ENCODE data around the gene E2F6.

The E2F6 gene

GRCh38 chr2:11456251-11456650, 9.7 kb downstream of the E2F6 start:
- DNase-seq, result no peak

GRCh38 chr2:11454824-11455223, 11.1 kb downstream of the E2F6 start:
- DNase-seq, result no peak

GRCh38 chr2:11450791-11451190, 15.2 kb downstream of the E2F6 start:
- DNase-seq, result no peak

DNA sequence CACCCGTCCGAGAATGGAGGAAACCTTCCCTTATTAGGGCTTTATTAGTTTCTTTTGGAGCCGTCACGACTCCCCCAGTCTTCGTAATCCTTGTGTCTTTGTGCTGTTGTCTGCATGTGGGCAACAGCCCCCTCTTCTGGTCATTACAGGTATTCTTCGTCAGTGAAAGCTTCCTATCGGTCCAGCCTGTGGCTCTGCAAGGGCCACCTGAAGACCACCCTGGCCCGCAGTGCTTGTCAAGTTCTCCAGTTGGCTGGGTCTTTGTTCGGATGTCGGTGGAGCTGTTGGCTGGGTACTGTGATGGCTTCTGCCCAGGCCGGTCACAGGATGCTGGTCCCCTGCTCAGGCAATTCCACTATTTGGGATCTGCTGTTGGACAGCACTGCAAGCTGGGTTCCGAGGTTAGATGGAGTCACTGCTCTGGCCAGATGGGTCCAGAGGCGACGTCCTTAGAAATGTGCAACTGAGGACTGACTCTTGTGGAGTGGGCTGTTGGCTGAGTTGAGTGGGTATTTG, 19.2 kb downstream of the E2F6 start:
- DNase-seq, result no peak

DNA sequence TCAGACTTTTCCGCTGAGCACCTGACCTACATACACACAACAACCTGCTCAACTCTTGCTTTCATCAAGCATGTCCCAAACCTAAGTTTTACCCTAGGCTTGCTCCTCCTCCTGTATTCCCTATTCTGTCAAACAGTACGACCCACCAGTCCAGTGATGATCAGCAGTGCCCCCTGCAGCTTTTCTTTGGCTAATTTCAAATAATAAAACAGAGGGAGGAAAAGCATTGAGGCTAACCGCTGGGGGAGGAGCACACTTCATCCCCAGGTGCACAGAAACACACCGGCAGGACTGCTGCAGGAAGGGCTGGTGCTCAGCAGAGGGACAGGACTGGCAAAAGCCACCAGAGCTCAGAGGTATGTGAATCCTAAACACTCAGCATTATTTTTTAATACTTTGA, 21.2 kb downstream of the E2F6 start:
- DNase-seq, result no peak

GRCh38 chr2:11438555-11439080, 27.3 kb downstream of the E2F6 start:
- no peak for DNase-seq

GRCh38 chr2:11437602-11438001, 28.4 kb downstream of the E2F6 start:
- DNase-seq, result no peak

- no peak for DNase-seq
Observed at GRCh38 chr2:11435036-11435435, 30.9 kb downstream of the E2F6 start.

DNA sequence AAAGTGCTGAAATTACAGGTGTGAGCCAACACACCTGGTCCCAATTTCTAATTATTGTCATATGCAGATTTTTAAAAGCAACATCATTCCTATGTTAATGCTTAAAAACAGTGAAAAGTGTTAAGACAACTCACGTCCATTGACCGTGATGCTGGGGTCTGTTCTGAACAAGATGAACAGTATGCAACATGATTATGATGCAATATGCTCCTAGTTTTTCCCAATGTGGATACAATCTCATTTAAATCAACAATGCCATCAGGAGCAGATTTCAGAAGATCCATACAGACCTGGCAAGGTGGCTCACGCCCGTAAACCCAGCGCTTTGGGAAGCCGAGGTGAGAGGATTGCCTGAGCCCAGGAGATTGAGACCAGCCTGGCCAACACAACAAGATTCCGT, 31.5 kb downstream of the E2F6 start:
- DNase-seq, result no peak

DNA sequence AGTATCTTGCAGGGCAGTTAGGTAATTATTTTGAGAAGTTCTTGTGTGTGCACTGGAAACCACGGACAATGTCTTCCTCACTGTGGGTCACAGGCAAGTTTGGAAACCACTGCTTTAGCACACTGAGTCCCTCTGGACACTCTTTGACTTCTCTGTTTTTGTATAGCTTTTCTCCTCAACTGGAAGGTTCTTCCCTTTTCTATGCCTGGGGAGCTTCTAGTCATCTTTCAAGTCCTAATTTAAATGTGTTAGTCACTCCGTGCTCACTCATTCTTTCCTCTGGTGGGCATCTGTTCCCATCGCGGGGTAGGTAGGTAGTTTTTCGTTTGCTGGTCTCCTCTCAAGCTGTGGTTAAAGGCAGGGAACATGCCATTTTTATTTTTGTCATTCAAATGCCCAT, 32.1 kb downstream of the E2F6 start:
- no peak for DNase-seq

DNA sequence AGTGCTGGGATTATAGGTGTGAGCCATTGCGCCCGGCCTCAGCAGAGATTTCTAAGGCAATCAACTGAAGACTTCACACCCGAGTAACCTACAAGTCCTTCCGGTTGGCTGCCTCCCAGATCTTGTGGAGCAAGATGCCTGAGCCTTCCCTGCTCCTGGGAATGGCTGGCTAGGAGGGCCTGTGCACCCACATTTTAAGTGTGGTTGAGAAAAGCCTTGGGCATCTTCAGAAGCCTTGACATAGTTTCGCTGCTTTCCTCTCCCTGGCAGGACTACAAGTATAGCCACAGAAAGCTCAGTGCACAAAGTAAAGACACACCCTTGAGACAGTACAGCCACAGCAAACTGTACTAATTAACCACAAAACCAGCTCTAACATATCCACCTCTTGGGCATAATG, 35.2 kb downstream of the E2F6 start:
- DNase-seq, result no peak

GRCh38 chr2:11427224-11427623, 38.7 kb downstream of the E2F6 start:
- no peak for DNase-seq

GRCh38 chr2:11422901-11423435, 43.0 kb downstream of the E2F6 start:
- DNase-seq, result no peak

- no peak for DNase-seq
Observed at GRCh38 chr2:11422491-11422865, 43.5 kb downstream of the E2F6 start.

DNA sequence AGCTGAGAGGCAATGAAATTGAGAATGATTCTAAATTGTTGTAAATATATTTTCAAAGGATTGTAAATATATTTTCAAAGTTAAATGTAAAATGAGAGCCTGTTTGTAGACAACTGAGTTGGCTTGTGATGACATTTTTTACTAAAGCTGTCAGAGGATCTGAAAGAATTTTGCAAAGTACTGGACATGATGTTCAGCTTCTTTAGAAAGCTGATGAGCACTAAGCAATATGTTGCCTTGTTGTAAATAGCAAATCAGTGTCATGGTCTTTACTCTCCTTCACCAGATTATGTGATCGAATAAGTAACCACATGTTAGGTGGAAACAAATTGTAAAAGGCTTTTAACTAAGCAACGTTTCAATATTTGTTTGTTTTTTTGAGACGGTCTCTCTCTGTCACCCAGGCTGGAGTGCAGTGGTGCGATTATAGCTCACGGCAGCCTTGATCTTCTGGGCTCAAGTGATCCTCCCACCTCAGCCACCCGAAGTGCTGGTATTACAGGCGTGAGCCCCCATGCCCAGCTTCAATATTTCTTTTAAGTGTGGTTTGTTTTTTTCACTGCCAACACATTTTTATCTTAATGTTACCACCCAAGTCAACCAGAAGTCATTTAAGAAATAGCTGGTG, 44.0 kb downstream of the E2F6 start:
- no peak for DNase-seq

DNA sequence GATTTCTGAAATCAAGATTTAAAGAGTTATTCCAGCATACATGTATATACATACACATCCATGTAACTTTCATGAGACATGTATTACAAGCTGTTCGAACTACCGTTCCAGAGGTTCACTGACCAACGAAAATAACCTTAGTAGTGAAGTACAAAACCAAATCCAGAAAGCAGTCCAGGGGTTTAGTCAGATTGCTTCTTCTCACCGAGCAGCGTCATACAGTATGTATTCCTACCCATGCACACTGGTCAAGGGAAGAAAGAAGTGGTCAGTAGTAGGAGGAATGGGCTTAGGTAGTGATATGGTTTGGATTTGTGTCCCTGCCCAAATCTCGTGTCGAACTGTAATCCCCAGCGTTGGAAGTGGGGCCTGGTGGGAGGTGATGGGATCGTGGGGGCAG, 45.3 kb downstream of the E2F6 start:
- no peak for DNase-seq

GRCh38 chr2:11420190-11420589, 45.8 kb downstream of the E2F6 start:
- DNase-seq, result no peak

GRCh38 chr2:11419781-11420180, 46.2 kb downstream of the E2F6 start:
- DNase-seq, result no peak

- no peak for DNase-seq
Observed at GRCh38 chr2:11417946-11418585, 47.9 kb downstream of the E2F6 start.

GRCh38 chr2:11416931-11417330, 49.0 kb downstream of the E2F6 start:
- no peak for DNase-seq

GRCh38 chr2:11416186-11416585, 49.8 kb downstream of the E2F6 start:
- no peak for DNase-seq

- DNase-seq, result no peak
Observed at GRCh38 chr2:11414372-11415124, 51.4 kb downstream of the E2F6 start.

DNA sequence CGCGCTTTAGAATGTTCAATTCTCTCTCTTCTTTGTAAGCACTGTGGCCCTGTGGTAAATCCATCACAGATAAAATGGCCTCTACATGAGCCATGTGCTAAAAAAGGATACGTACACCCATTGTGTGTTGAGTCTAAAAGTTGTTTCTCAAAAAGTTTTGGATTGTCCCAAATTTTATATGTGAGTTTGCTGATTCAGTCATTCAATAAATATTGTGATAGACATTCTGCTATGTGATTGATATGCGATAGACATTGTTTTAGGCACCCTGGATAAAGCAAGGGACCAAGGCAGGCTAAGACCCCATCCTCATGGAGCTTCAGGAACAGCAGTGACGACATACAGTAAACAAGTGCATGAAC, 53.5 kb downstream of the E2F6 start:
- DNase-seq, result no peak

Data from amniotic stem cell (primary cell).